Fibroblast of mammary gland (primary cell): ENCODE measurements around the gene ZBBX.

Experiments
- DNase-seq: peaks from one replicate; pipeline ENCODE4 v3.0.0-alpha.2; 2010; ENCODE audit warnings: low read depth
- H3K4me3 ChIP-seq: 2 replicates; pipeline ENCODE4 v1.5.1; 2011; ENCODE audit warnings: low read depth, mild to moderate bottlenecking, low read length, moderate library complexity; ENCODE audit not compliant: control insufficient read depth
- TF ChIP-seq, protein P1 (sequence below): conservative IDR thresholded peaks from 2 replicates; pipeline ENCODE4 v1.5.1; 2011; ENCODE audit warnings: low read depth, low read length, inconsistent platforms; ENCODE audit not compliant: control insufficient read depth, insufficient read depth

Gene ZBBX

DNA sequence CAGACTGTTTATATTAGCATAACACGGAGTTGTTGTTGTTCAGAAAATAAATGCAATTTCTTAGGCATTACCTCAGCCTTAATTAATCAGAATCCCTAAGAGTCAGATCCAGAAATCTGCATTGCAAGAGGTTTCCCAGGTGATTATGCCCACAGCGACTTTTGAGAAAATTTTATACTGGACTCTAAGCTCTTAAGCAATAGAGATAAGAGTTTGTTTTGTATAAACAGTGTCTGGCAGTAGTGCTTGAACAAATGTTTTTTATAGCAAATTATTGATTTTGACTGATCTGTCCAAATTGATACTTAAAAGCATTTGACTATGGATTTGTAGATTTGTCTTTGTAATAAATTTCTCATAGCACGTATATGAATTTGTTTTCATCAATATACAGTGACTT is 92.8 kb downstream of the ZBBX start:
- no peak for DNase-seq
- TF ChIP-seq, protein P1, sequence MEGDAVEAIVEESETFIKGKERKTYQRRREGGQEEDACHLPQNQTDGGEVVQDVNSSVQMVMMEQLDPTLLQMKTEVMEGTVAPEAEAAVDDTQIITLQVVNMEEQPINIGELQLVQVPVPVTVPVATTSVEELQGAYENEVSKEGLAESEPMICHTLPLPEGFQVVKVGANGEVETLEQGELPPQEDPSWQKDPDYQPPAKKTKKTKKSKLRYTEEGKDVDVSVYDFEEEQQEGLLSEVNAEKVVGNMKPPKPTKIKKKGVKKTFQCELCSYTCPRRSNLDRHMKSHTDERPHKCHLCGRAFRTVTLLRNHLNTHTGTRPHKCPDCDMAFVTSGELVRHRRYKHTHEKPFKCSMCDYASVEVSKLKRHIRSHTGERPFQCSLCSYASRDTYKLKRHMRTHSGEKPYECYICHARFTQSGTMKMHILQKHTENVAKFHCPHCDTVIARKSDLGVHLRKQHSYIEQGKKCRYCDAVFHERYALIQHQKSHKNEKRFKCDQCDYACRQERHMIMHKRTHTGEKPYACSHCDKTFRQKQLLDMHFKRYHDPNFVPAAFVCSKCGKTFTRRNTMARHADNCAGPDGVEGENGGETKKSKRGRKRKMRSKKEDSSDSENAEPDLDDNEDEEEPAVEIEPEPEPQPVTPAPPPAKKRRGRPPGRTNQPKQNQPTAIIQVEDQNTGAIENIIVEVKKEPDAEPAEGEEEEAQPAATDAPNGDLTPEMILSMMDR: no peak
- H3K4me3 ChIP-seq: no peak overlapping the region

DNA sequence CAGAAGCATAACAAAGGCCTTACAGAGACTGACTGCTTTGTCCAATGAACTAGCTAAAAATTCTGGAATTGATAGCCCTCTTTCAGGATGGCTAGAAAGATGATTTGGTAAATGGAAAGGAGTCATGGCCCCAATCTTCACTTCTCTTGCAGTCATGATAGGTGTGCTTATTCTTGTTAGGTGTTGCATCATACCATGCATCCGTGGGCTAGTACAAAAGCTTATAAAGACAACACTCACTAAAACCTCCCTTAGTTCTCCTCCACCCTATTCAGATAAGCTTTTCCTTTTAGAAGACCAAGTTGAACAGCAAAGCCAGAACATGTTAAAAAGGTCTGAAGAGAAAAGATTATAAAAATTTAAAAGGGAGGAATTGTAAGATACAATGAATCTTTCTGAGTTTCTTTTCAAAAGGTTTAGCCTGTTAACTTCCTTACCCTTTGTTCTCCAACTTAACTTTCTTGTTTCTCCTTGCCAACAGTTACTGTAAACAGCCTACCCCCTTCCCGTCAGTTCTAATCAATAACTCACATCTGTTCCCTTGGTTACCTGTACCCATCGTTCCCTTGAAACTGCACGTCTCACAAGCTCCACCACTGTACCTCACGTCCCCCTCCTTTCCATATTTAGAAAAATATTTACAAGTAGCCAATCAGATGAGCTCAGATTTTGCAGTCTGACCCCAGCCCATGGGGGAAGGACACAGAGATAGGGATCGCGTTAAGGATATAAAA is 105.8 kb downstream of the ZBBX start:
- DNase-seq: no peak
- TF ChIP-seq, protein P1: no peak

DNA sequence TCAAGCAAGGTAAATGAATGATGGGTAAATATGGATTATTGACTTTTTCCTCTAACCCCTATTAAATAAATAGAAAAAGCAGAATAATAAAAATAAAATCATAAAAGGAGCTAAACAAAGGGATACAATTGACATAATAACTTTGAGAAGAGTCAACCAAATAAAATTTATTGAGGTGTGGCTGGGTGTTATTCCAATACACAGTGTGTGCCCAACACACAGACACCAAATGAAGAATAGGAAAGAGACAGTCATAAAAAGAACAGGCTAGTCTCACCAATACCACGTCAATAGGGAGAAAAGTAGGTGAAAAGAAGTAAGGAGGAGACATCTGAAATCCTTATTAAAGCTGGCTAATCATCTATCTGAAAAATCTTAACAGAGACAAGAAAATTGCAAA is 127.1 kb downstream of the ZBBX start:
- TF ChIP-seq, protein P1: no peak
- no peak overlapping the region for H3K4me3 ChIP-seq
- no peak for DNase-seq

More for the DNA sequence above, 105.8 kb downstream of the ZBBX start:
- H3K4me3 ChIP-seq: no peak overlapping the region

DNA sequence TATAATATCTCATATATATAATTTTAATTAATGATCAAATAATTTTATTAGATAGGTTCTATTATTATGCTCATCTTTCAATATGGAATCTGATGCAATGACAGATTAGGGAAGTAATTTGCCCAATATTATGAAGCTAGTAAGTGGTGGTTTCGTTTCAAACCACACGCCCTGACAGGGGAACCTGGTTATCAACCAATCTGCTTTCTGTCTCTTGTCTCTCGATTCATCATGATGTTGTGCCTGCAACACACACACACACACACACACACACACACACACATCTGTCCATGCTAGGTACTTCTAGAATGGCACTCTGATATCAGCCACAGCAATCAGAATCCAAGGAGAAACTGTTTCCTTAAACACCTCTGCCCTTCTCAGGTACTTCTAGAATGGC is 128.4 kb downstream of the ZBBX start:
- H3K4me3 ChIP-seq: no peak overlapping the region
- TF ChIP-seq, protein P1: no peak
- no peak for DNase-seq

DNA sequence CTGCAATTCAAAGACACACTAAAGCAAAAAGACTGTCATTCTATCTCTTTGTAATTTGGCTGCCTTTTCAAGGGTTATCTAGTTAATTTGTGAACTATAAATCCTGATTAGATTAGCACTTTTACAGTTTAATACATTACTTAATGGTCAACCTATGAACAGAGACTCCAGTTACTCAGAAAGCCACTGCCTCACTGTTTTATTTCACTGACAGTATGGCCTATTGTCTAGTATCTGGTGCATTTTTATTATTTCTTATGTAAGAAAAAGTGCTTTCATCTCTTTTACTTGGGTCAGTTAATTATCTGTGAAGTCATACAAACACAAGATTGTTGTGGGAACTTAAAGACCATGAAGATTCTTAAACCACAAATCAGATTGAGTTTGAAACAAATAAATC is 133.8 kb downstream of the ZBBX start:
- H3K4me3 ChIP-seq: no peak overlapping the region
- TF ChIP-seq, protein P1: no peak
- DNase-seq: no peak

DNA sequence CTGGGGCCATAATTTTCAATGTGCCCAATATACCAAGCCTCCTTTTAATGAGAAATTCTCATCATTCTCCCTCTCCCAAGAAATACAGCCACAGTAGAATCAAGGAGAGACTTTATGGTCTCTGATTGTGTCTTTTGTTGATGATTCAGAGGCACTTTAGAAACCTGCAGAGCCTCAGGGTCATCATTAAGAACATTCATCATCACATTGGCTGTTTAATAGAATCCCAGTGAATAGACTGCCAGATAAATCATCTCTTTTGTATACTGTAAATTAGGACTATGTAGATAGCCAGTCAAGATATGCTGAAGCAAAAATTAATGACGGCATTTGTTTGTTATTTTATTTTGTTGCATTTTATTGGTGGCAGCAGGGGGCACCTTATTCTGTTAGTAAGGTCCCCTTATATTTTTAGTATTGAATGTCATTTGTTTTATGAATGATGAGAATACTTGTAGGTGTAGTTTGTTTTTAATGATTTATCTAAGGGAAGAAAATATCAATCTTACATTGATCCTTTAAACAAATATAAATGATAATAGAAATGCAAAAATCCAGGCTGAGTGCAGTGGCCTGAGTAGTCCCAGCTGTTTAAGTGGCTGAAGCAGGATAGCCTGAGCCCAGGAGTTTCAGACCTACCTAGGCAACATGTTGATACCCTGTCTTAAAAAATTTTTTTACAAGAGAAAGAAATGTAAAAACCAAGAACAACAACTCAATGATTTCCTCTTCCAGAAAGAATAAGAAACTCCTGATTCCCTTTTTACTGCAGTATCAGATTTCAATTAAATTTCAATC is 138.8 kb downstream of the ZBBX start:
- TF ChIP-seq, protein P1: no peak
- no peak for DNase-seq
- H3K4me3 ChIP-seq: no peak overlapping the region
